ENCODE measurements around the gene PCNX2.

GRCh38 chr1:233180641-233181364, 114.7 kb downstream of the PCNX2 start:
- TF ChIP-seq ZNF274 (CRISPR knock-in tag; IDR thresholded peaks at IDR 0.05) (no peak), FOSL1 (CRISPR knock-in tag; IDR thresholded peaks at IDR 0.05; ENCODE audit: borderline replicate concordance) (no peak), CTCF (CRISPR knock-in tag; IDR thresholded peaks at IDR 0.05) (no peak), SRSF9 (IDR thresholded peaks at IDR 0.05; ENCODE audit: borderline replicate concordance, insufficient read depth, low read depth, low read length, poor library complexity, severe bottlenecking) (no peak), EZH2 (conservative IDR thresholded peaks at IDR 0.05; ENCODE audit: low read depth, low read length) (no peak), TEAD2 (CRISPR knock-in tag; IDR thresholded peaks at IDR 0.05) (no peak)
